K562 (cell line): ENCODE measurements around the gene MAGEB1. TPM values are rescaled to one million over a fixed set of nuclear protein-coding genes. Genes with fewer than 3 reads are reported as not detected.

Experiments used
- ATAC-seq: fragments of 200-7000 bp; cut with Tn5 transposase; 3 replicates; pipeline ENCODE4 v1.9.1; 2020; ENCODE audit warnings: moderate library complexity
- BruUV-seq: library from RNA; stranded (reverse); fragments of 400-500 nt; replicated peaks from 2 replicates; lab custom pipeline; 2021; lab: Mats Ljungman, UMichigan
- CTCF ChIA-PET: fragments of 300-600 bp; formaldehyde crosslinking; extraction: SDS; loops from one replicate; lab custom pipeline; 2021; ENCODE audit warnings: low intra/inter-chr PET ratio; lab: Yijun Ruan, JAX
- POLR2A ChIA-PET: fragments of 300-600, 350-650 bp; sonication (Branson Sonifier 250); formaldehyde crosslinking; extraction: SDS; loops from one replicate; lab custom pipeline; 2021; ENCODE audit warnings: antibody characterized with exemption, inconsistent platforms; lab: Yijun Ruan, JAX
- DNase-seq, 4 experiments: peaks; one replicate each; pipeline versions ENCODE4 v3.0.0 to v3.0.0-alpha.2; 2011 to 2018; ENCODE audit warnings: low spot score in 3 of 4, mixed read lengths in 3 of 4; ENCODE audit errors: extremely low read depth in 1 of 4
- FAIRE-seq: peaks from 2 replicates; lab custom pipeline; 2011; peaks lifted over from hg19 to GRCh38; lab: Jason Lieb, UNC
- H2AFZ ChIP-seq: 2 replicates; pipeline ENCODE4 v1.6.0; 2011; ENCODE audit warnings: low read depth, low read length, control low read depth, inconsistent platforms
- H3K27ac ChIP-seq: fragments of 200-600 bp; 3 replicates; pipeline ENCODE4 v1.8.0; 2011; ENCODE audit warnings: low read depth, mild to moderate bottlenecking, control low read depth, inconsistent platforms, low read length, moderate library complexity, mixed read lengths; ENCODE audit errors: extremely low read depth
- H3K27me3 ChIP-seq, 2 experiments: fragments of 300-600 bp in 1 of 2; 2 replicates in 1 of 2; 3 replicates in 1 of 2; pipeline versions ENCODE4 v1.6.0 to v1.8.0; 2011; ENCODE audit warnings: inconsistent platforms in 2 of 2, low read length in 2 of 2, mild to moderate bottlenecking in 1 of 2, mixed read lengths in 1 of 2, moderate library complexity in 1 of 2; ENCODE audit not compliant: control insufficient read depth in 2 of 2, insufficient read depth in 2 of 2
- H3K36me3 ChIP-seq: fragments of 300-600 bp; 3 replicates; pipeline ENCODE4 v1.8.0; 2011; ENCODE audit warnings: mild to moderate bottlenecking, low read length, inconsistent platforms; ENCODE audit not compliant: control insufficient read depth, insufficient read depth
- H3K4me1 ChIP-seq, 2 experiments: fragments of 200-600 bp in 1 of 2; replicated peaks in 1 of 2; 2 replicates in 1 of 2; 3 replicates in 1 of 2; pipeline versions ENCODE4 v1.5.1 to v1.8.0; 2011; ENCODE audit warnings: inconsistent platforms in 2 of 2, low read length in 2 of 2, mild to moderate bottlenecking in 1 of 2, mixed read lengths in 1 of 2, moderate library complexity in 1 of 2; ENCODE audit not compliant: control insufficient read depth in 2 of 2, insufficient read depth in 2 of 2
- H3K4me2 ChIP-seq: 2 replicates; pipeline ENCODE4 v1.6.1; 2011; ENCODE audit warnings: low read length, control low read depth, inconsistent platforms, mixed read lengths; ENCODE audit not compliant: insufficient read depth
- H3K4me3 ChIP-seq: fragments of 200-600 bp; sonication (generic), shearing (Covaris generic); 2 replicates; pipeline ENCODE4 v1.5.1; 2016; ENCODE audit warnings: control low read depth, inconsistent platforms
- H3K79me2 ChIP-seq: fragments of 200-600 bp; 3 replicates; pipeline ENCODE4 v1.8.0; 2011; ENCODE audit warnings: low read length, inconsistent platforms; ENCODE audit not compliant: control insufficient read depth, insufficient read depth
- H3K9ac ChIP-seq, 2 experiments: 2 replicates each; pipeline versions ENCODE4 v1.6.0 to v1.6.1; 2011; ENCODE audit warnings: low read depth in 2 of 2, low read length in 2 of 2, control low read depth in 1 of 2, inconsistent platforms in 1 of 2, mild to moderate bottlenecking in 1 of 2, mixed read lengths in 1 of 2; ENCODE audit not compliant: insufficient read depth in 1 of 2
- H3K9me1 ChIP-seq: one replicate; pipeline ENCODE4 v1.6.0; 2011; ENCODE audit warnings: inconsistent platforms, mild to moderate bottlenecking, low read length, moderate library complexity; ENCODE audit not compliant: control insufficient read depth, insufficient read depth
- H3K9me3 ChIP-seq: replicated peaks from 2 replicates; pipeline ENCODE4 v1.5.1; 2011; ENCODE audit warnings: low read depth, low read length, inconsistent platforms; ENCODE audit not compliant: control insufficient read depth, insufficient read depth
- H4K20me1 ChIP-seq: replicated peaks from 2 replicates; pipeline ENCODE4 v1.6.1; 2011; ENCODE audit warnings: low read length, inconsistent platforms, mixed read lengths; ENCODE audit not compliant: control insufficient read depth, insufficient read depth
- ETV6 ChIP-seq, 3 experiments: fragments of 150-350 bp in 1 of 3; sonication (generic) in 1 of 3; formaldehyde crosslinking in 1 of 3; IDR thresholded peaks; 2 replicates each; pipeline versions ENCODE4 v1.6.1 to v1.8.0; 2014 to 2022; ENCODE audit warnings: borderline replicate concordance in 2 of 3, low read depth in 2 of 3, antibody characterized with exemption in 1 of 3, low read length in 1 of 3, mild to moderate bottlenecking in 1 of 3, missing genetic modification reagents in 1 of 3
- FOSL1 ChIP-seq: fragments of 200-800 bp; sonication (Bioruptor generic); conservative IDR thresholded peaks from 2 replicates; pipeline ENCODE4 v1.6.1; 2016; ENCODE audit warnings: missing genetic modification characterization, missing compliant biosample characterization
- HNRNPLL ChIP-seq: fragments of 200-400 bp; formaldehyde crosslinking; IDR thresholded peaks from 2 replicates; pipeline ENCODE4 v1.6.1; 2017; ENCODE audit warnings: low read length, low read depth, mild to moderate bottlenecking; ENCODE audit not compliant: poor library complexity, severe bottlenecking
- KDM1A ChIP-seq, 2 experiments: fragments of 450-650 bp; IDR thresholded peaks; 2 replicates each; pipeline ENCODE4 v1.6.1; 2016; ENCODE audit warnings: mild to moderate bottlenecking in 2 of 2
- PML ChIP-seq: IDR thresholded peaks from 2 replicates; pipeline ENCODE4 v1.6.1; 2012; ENCODE audit warnings: low read length, inconsistent platforms
- PURB ChIP-seq: sonication (generic); formaldehyde crosslinking; IDR thresholded peaks from 2 replicates; pipeline ENCODE4 v1.9.0; 2021; ENCODE audit warnings: low read depth, mild to moderate bottlenecking, missing genetic modification reagents
- SP1 ChIP-seq: sonication (generic); formaldehyde crosslinking; IDR thresholded peaks from 2 replicates; pipeline ENCODE4 v1.8.1; 2022; ENCODE audit warnings: mild to moderate bottlenecking, missing genetic modification reagents
- ZNF121 ChIP-seq: sonication (generic); formaldehyde crosslinking; conservative IDR thresholded peaks from 2 replicates; pipeline ENCODE4 v1.8.0; 2022; ENCODE audit warnings: missing genetic modification reagents
- WGBS: fragments of 100-300 bp; shearing (Covaris generic); methylation state at CpG from one replicate; pipeline ENCODE4 v1.1.6; 2016; ENCODE audit warnings: low coverage, mixed read lengths; ENCODE audit not compliant: insufficient coverage; ENCODE audit errors: missing lambda C conversion rate; 5-methylcytosine and 5-hydroxymethylcytosine counted together
- in situ Hi-C: fragments of 300-500 bp; cut with MboI; formaldehyde crosslinking; loops from 4 replicates; pipeline ENCODE4 v1.15.0; 2018; ENCODE audit warnings: inconsistent platforms, mixed read lengths
- intact Hi-C: fragments of 100-400 bp; cut with micrococcal nuclease; formaldehyde crosslinking; loops from 2 replicates; pipeline ENCODE4 v1.14.2; 2022
- polyA plus RNA-seq, 8 experiments: library from polyadenylated mRNA; depleted of rRNA in 4 of 8; stranded (reverse) in 5 of 8; unstranded in 3 of 8; fragments of >200 nt; fragmentation: Nextera tagmentation in 2 of 8; fragmentation: Illumina TruSeq in 1 of 8; extraction: Ambion mirVana in 2 of 8; extraction: Trizol in 1 of 8; gene quantifications; 2 replicates each; pipeline versions ENCODE4 v1.2.1 to v1.2.3, GENCODE V29; 2011 to 2014; ENCODE audit warnings: inconsistent platforms in 1 of 8, missing spikeins in 1 of 8
- total RNA-seq, 7 experiments: library from RNA; depleted of rRNA in 6 of 7; stranded (reverse); fragments of >200 nt in 6 of 7; fragmentation: Illumina TruSeq in 2 of 7; extraction: Trizol in 2 of 7; gene quantifications; 2 replicates each; pipeline versions ENCODE4 v1.2.1 to v1.2.3, GENCODE V29; 2011 to 2021; ENCODE audit warnings: low replicate concordance in 1 of 7
- TF ChIP-seq, protein P1 (sequence below), 2 experiments: fragments of 450-650 bp; formaldehyde crosslinking in 1 of 2; IDR thresholded peaks; 2 replicates each; pipeline versions ENCODE4 v1.4.0 to v1.6.1; 2014 to 2020; ENCODE audit warnings: mild to moderate bottlenecking in 2 of 2, borderline replicate concordance in 1 of 2, low read depth in 1 of 2
- TF ChIP-seq, protein P2 (sequence below), 2 experiments: fragments of 450-650 bp in 1 of 2; sonication (generic) in 1 of 2; formaldehyde crosslinking in 1 of 2; IDR thresholded peaks in 1 of 2; conservative IDR thresholded peaks in 1 of 2; 2 replicates each; pipeline versions ENCODE4 v1.6.1 to v1.8.1; 2016 to 2023; ENCODE audit warnings: mild to moderate bottlenecking in 2 of 2, moderate library complexity in 2 of 2, inconsistent platforms in 1 of 2, missing genetic modification reagents in 1 of 2

The MAGEB1 gene
- total and polyA plus RNA-seq, 9 of the 15 experiments (the other 6 are each of a cell fraction or from before 2014, with no cell fraction given), result 32.6 to 100 (median 43.4) TPM

DNA sequence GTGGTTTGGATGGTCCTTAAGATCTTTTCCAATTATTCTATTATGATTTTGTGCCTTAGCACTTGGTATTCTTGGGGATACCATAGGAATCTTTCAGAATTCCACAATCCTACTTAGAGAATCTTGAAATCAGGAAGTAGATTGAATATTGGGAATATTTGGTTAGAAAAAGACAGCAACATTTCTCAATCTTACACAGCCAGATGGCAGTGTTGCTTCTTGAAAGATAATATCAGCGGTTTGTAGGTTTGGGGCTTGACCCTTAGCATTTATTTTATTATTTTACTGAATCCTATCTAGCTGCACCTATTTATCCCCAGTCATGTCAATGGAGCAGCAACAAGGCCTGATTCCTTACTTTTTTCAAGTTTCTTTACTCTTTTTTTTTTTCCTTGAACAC, 28.6 kb downstream of the MAGEB1 start (continued):
- TF ChIP-seq, protein P1, sequence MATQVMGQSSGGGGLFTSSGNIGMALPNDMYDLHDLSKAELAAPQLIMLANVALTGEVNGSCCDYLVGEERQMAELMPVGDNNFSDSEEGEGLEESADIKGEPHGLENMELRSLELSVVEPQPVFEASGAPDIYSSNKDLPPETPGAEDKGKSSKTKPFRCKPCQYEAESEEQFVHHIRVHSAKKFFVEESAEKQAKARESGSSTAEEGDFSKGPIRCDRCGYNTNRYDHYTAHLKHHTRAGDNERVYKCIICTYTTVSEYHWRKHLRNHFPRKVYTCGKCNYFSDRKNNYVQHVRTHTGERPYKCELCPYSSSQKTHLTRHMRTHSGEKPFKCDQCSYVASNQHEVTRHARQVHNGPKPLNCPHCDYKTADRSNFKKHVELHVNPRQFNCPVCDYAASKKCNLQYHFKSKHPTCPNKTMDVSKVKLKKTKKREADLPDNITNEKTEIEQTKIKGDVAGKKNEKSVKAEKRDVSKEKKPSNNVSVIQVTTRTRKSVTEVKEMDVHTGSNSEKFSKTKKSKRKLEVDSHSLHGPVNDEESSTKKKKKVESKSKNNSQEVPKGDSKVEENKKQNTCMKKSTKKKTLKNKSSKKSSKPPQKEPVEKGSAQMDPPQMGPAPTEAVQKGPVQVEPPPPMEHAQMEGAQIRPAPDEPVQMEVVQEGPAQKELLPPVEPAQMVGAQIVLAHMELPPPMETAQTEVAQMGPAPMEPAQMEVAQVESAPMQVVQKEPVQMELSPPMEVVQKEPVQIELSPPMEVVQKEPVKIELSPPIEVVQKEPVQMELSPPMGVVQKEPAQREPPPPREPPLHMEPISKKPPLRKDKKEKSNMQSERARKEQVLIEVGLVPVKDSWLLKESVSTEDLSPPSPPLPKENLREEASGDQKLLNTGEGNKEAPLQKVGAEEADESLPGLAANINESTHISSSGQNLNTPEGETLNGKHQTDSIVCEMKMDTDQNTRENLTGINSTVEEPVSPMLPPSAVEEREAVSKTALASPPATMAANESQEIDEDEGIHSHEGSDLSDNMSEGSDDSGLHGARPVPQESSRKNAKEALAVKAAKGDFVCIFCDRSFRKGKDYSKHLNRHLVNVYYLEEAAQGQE (IDR thresholded peaks at IDR 0.05; ENCODE audit: borderline replicate concordance), result peak; percentile 73
- TF ChIP-seq, protein P1 (CRISPR knock-in tag; IDR thresholded peaks at IDR 0.05; ENCODE audit: low read depth), result no peak

DNA sequence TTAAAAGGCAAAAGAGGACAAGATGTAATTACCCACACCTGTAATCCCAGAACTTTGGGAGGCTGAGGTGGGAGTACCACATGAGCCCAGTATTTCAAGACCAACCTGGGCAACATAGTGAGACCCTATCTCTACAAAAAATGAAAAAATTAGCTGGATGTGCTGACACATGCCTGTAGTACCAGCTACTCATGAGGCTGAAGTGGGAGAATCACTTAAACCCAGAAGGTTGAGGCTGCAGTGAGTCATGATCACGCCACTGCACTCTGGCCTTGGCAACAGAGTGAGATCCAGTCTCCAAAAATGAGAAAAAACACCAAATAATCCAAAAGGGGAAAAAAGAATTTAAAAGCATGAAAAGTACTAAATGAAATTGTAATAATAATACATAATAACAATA, 31.4 kb downstream of the MAGEB1 start:
- no peak for ATAC-seq
- POLR2A ChIA-PET, result no interaction called here
- Histone ChIP-seq H3K4me1 (peaks cover 0 to 9% of the 10 kb centered on the region in 2 experiments; a peak in 2 of 5 replicates), H3K9me3 (no peaks in the 10 kb centered on the region), H3K79me2 (no peaks in the 10 kb centered on the region), H2AFZ (no peak overlapping the region), H3K4me3 (no peak overlapping the region), H3K9ac (no peak overlapping the region), H3K4me2 (no peak overlapping the region), H4K20me1 (no peaks in the 10 kb centered on the region), H3K9me1 (no peaks in the 10 kb centered on the region), H3K27me3 (no peaks in the 10 kb centered on the region), H3K36me3 (no peaks in the 10 kb centered on the region), H3K27ac (no peak overlapping the region)
- DNase-seq, result peak in 1 of 4 experiments; percentile 15
- in situ Hi-C loops, result loop anchor here (10.0 kb wide), 1 partner anchor 226 kb away; no protein-coding TSS in a partner anchor
- 43% methylated on average over 1 of the region's 1 CpG for WGBS
- CTCF ChIA-PET, result no interaction called here
- no TSS peak for BruUV-seq
- intact Hi-C loops, result loop anchor here (10.0 kb wide), 1 partner anchor 134 kb away; no protein-coding TSS in a partner anchor
- FAIRE-seq, result no peak
- TF ChIP-seq ETV6 (IDR thresholded peaks at IDR 0.05; ENCODE audit: borderline replicate concordance in 1 of 2, low read depth in 2 of 2, low read length in 1 of 2) (no peak), ETV6 (CRISPR knock-in tag; IDR thresholded peaks at IDR 0.05; ENCODE audit: borderline replicate concordance) (no peak), PML (no peak), HNRNPLL (no peak), FOSL1 (tag) (peak; percentile 65), ZNF121 (CRISPR knock-in tag) (peak; percentile 21; the same call in 1 of the 2 replicates), KDM1A (IDR thresholded peaks at IDR 0.05) (no peak), PURB (CRISPR knock-in tag) (no peak), SP1 (CRISPR knock-in tag) (no peak)
- TF ChIP-seq, protein P2, sequence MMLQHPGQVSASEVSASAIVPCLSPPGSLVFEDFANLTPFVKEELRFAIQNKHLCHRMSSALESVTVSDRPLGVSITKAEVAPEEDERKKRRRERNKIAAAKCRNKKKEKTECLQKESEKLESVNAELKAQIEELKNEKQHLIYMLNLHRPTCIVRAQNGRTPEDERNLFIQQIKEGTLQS (IDR thresholded peaks at IDR 0.05), result peak; percentile 47; the same call in 1 of the 2 replicates
- TF ChIP-seq, protein P2 (CRISPR knock-in tag; conservative IDR thresholded peaks at IDR 0.05), result no peak
